ENCODE results near the gene TSPAN32. TPM values are rescaled to one million over a fixed set of nuclear protein-coding genes. Genes with fewer than 3 reads are reported as not detected.

TSPAN32 gene
- total and polyA plus RNA-seq, 10 donors: 10.6 to 21.8 (median 17.5) TPM

DNA sequence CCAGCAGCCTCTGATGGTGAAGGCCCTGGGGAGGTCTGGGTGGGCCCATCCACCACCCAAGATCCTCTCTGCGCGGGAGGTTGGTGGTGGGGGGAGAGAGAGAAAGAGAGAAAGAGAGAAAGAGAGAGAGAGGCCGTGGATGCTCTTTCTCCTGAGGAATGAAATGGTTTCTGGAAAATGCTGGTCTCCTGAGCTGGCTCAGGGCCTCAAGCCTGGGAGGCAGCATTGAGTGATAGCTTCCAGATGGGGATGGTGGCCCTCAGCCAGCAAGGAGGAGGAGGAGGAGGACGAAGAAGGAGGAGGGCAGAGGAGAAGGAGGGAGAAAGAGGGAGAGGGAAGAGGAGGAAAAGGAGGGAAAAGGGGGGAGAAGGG is 4.6 kb downstream of the TSPAN32 start:
- H3K4me3 ChIP-seq: peak overlapping the region in 2 of 8 donors; percentile 9 to 73
- no peak for DNase-seq
- H3K4me1 ChIP-seq: peaks cover 43 to 67% (median 60%) of the 10 kb centered on the region in 6 donors
- H3K36me3 ChIP-seq: no peaks in the 10 kb centered on the region
- H3K27me3 ChIP-seq (replicated peaks in 1 of 7): no peaks in the 10 kb centered on the region
- H3K9me3 ChIP-seq: no peaks in the 10 kb centered on the region
- no peak for TF ChIP-seq POLR2A (IDR thresholded peaks at IDR 0.05)
- TF ChIP-seq POLR2AphosphoS5 (IDR thresholded peaks at IDR 0.05): peak; percentile 14 to 71 (median 53)
- intact Hi-C loops (cut with DNase I; ENCODE audit: low total_unique reads): loop anchor here (5.0 kb wide), 1 partner anchor 96 kb away; the partner anchor contains the start of gene TSSC4
- peak overlapping the region; percentile 71 to 95 (median 87) for H3K27ac ChIP-seq
- 12 to 21% (median 19%) methylated on average over 4 of the region's 4 CpGs for WGBS, 5 donors

DNA sequence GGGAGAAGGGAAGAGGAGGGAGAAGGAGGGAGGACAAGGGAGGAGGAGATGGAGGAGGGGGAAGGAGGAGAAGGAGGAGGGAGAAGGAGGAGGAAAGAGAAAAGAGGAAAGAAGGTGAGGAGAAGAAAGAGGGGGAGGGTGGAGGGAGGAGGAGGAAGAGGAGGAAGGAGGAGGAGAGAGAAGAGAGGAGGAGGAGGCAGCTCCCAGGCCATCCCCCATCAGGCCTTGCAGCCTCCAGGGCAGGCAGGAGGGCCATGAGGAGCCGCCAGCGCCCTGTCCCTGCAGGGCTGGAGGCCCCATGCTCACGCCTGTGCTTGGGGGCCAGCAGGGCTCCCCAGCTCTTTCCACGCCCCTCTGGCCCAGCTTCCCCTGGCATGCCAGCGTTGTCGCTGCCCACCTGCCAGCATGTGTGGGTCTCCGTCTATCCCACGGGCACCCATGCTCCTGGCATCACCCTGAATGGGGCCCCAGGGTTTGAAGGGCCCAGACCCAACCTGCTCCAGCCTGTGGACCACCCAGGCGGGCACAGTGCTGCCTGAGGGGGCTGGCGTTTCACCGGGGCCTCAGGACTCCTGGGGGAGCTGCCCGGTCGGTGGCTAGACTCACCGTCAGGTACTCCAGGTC is 5.2 kb downstream of the TSPAN32 start:
- Histone ChIP-seq H3K27me3 (replicated peaks in 1 of 7) (no peaks in the 10 kb centered on the region), H3K4me3 (no peak overlapping the region), H3K36me3 (no peaks in the 10 kb centered on the region), H3K27ac (peak overlapping the region in 7 of 8 donors; percentile 62 to 95 (median 87)), H3K9me3 (no peaks in the 10 kb centered on the region), H3K4me1 (peaks cover 40 to 66% (median 55%) of the 10 kb centered on the region in 6 donors)
- TF ChIP-seq POLR2AphosphoS5 (IDR thresholded peaks at IDR 0.05) (peak in 1 of 3 donors; percentile 11), POLR2A (IDR thresholded peaks at IDR 0.05) (no peak)
- 55 to 61% (median 60%) methylated on average over 6 to 14 of the region's 14 CpGs for WGBS, 5 donors
- intact Hi-C loops (cut with DNase I; ENCODE audit: low total_unique reads): loop anchor here (5.0 kb wide), 1 partner anchor 95 kb away; the partner anchor contains the start of gene TSSC4
- DNase-seq: peak; percentile 79

DNA sequence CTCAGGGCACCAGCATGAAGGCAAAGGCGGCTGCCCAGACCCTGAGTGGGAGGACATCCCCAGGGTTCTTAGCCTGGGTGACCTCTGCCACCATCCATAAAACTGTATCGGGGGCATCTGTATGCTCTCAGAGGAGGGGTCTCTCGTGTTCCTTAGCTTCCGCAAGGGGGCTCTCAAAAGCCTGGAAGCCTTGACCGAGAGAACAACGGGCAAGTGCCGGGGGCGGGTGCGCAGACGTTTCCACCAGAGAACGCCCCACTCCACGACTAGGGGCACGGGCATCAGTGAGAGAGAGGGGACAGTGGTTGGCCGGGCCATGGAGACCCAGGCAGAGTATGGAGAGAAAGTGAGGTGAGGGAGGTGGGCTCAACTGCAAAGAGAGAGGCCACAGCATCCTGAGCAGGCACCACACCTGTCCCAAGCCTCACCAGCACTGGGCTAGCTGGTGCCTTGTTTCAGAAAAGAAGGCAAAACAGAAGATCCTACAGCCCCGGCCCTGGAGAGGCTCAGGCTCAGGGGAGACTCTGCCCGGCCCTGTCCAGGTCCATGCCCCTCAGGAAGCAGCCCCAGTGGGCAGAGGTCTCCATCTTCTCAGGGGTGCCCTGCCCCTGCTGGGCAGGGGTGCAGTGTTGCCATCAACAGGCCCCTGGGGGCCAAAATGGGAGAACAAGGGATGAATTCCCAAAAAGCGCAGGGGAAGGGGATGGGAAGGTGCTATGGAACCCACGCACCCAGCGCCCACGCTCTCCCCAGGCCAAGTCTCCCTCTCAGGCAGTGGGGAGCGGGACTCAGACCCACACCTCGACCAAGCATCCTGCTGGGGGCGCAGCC is 5.9 kb downstream of the TSPAN32 start:
- 83 to 89% (median 88%) methylated on average over 13 to 23 of the region's 23 CpGs for WGBS, 5 donors
- intact Hi-C loops (cut with DNase I; ENCODE audit: low total_unique reads): loop anchor here (5.0 kb wide), 1 partner anchor 95 kb away; the partner anchor contains the start of gene TSSC4
- no peaks in the 10 kb centered on the region for H3K9me3 ChIP-seq
- H3K4me1 ChIP-seq: peaks cover 34 to 66% (median 48%) of the 10 kb centered on the region in 6 donors
- peak; percentile 61 for DNase-seq
- TF ChIP-seq POLR2AphosphoS5 (IDR thresholded peaks at IDR 0.05) (no peak), POLR2A (IDR thresholded peaks at IDR 0.05) (no peak)
- TF ChIP-seq, protein P1, sequence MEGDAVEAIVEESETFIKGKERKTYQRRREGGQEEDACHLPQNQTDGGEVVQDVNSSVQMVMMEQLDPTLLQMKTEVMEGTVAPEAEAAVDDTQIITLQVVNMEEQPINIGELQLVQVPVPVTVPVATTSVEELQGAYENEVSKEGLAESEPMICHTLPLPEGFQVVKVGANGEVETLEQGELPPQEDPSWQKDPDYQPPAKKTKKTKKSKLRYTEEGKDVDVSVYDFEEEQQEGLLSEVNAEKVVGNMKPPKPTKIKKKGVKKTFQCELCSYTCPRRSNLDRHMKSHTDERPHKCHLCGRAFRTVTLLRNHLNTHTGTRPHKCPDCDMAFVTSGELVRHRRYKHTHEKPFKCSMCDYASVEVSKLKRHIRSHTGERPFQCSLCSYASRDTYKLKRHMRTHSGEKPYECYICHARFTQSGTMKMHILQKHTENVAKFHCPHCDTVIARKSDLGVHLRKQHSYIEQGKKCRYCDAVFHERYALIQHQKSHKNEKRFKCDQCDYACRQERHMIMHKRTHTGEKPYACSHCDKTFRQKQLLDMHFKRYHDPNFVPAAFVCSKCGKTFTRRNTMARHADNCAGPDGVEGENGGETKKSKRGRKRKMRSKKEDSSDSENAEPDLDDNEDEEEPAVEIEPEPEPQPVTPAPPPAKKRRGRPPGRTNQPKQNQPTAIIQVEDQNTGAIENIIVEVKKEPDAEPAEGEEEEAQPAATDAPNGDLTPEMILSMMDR (IDR thresholded peaks at IDR 0.05 in 8 of 11, conservative IDR thresholded peaks at IDR 0.05 in 3 of 11): no peak
- no peak overlapping the region for H3K4me3 ChIP-seq
- no peaks in the 10 kb centered on the region for H3K27me3 ChIP-seq (replicated peaks in 1 of 7)
- H3K27ac ChIP-seq: peak overlapping the region in 7 of 8 donors; percentile 62 to 95 (median 87)
- H3K36me3 ChIP-seq: no peaks in the 10 kb centered on the region

DNA sequence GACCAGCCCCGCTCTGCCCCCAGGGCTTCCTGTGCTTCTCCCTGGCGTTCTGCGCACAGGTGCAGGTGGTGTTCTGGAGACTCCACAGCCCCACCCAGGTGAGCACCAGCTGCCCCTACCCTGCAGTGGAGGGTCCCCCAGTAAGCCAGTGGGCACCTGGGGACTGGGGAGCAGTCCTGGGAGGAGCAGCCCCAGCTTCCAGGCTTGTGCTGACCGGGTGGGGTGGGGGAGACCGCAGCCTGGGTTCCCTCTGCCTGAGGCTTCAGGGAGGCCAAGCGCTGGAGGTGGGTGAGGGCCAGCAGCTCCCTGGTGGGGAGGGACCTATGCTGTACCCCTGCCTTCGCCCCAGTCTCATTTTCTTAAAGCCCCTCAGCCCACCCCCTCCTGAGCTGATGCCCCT is 6.9 kb downstream of the TSPAN32 start:
- 79 to 98% (median 93%) methylated on average over 4 to 7 of the region's 7 CpGs for WGBS, 5 donors
- TF ChIP-seq POLR2A (IDR thresholded peaks at IDR 0.05) (no peak), POLR2AphosphoS5 (IDR thresholded peaks at IDR 0.05) (no peak)
- intact Hi-C loops (cut with DNase I; ENCODE audit: low total_unique reads): loop anchor here (5.0 kb wide), 1 partner anchor 94 kb away; the partner anchor contains the start of gene TSSC4
- no peak overlapping the region for H3K27ac ChIP-seq
- H3K4me1 ChIP-seq: peaks cover 24 to 61% (median 40%) of the 10 kb centered on the region in 6 donors
- no peak overlapping the region for H3K4me3 ChIP-seq
- no peaks in the 10 kb centered on the region for H3K27me3 ChIP-seq (replicated peaks in 1 of 7)
- DNase-seq: peak; percentile 49
- no peaks in the 10 kb centered on the region for H3K36me3 ChIP-seq
- no peaks in the 10 kb centered on the region for H3K9me3 ChIP-seq

DNA sequence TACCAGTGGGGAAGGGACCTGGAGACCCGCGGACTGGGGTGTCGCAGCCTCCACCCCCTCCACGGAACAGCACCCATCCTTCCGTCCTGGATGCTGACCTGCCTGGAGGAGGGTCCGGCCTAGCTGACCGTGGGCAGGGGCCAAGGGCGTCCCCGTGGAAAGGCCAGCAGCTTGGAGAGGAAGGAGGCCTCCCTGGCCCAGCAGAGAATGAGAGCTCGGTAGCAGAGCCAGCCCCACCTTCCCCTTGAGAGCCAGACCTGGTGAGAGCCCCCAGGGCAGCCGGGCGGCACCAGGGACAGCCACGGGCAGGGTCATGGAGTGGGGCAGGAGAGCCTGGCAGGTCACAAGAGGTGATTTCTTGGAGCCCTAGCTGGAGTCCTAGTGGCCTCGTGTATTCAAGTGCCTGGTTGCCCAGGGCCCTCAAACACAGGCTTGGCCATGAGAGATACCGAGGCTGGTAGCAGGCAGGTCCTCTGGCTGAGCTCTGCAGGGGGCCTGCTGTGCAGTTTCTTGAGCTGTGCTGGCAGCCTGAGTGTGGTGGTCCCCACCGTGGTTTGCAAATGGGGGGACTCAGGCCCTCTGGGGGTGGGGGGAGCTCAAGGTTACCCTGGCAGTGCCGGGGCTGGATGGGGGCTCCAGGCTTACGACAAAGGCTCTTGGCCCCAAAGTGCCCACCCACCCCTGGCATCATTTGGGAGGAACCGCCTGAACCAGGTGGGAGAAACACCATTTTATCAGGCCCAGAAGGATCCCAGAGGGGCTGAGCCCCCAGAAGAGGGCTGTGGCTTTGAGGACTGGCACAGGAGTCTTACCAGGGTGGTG is 7.6 kb downstream of the TSPAN32 start:
- Histone ChIP-seq H3K27ac (no peak overlapping the region), H3K27me3 (replicated peaks in 1 of 7) (no peaks in the 10 kb centered on the region), H3K36me3 (no peaks in the 10 kb centered on the region), H3K4me1 (peaks cover 19 to 61% (median 38%) of the 10 kb centered on the region in 6 donors), H3K4me3 (no peak overlapping the region), H3K9me3 (no peaks in the 10 kb centered on the region)
- TF ChIP-seq, protein P1 (IDR thresholded peaks at IDR 0.05 in 8 of 11, conservative IDR thresholded peaks at IDR 0.05 in 3 of 11): no peak
- TF ChIP-seq POLR2A (IDR thresholded peaks at IDR 0.05) (no peak), POLR2AphosphoS5 (IDR thresholded peaks at IDR 0.05) (peak in 1 of 3 donors; percentile 15)
- 78 to 86% (median 81%) methylated on average over 9 to 19 of the region's 19 CpGs for WGBS, 5 donors
- no peak for DNase-seq
- intact Hi-C loops (cut with DNase I; ENCODE audit: low total_unique reads): loop anchor here (5.0 kb wide), 1 partner anchor 93 kb away; the partner anchor contains the start of gene TSSC4
